Gastroesophageal sphincter (tissue), 4 donors: ENCODE results near the gene PIGU. TPM values are rescaled to one million over a fixed set of nuclear protein-coding genes. Genes with fewer than 3 reads are reported as not detected.
A peak's percentile ranks its signal among the peaks of the same experiment; 100 is the strongest.
"Not testable (repeated sequence)": the region's sequence is repeated elsewhere in the genome, so short reads cannot be mapped to it uniquely, and the experiment has no call there.

Experiments used
- ATAC-seq: fragments of 150-250 bp; one replicate; pipeline ENCODE4 v1.9.1; 2016; ENCODE audit warnings: mild to moderate bottlenecking, moderate library complexity
- H3K27ac ChIP-seq, 4 donors: fragments of 200-600 bp; sonication (generic) in 3 of 4; 1 replicate in 3 of 4; 2 replicates in 1 of 4; pipeline ENCODE4 v1.5.1; 2016 to 2019
- H3K27me3 ChIP-seq: fragments of 200-600 bp; sonication (generic); one replicate; pipeline ENCODE4 v1.5.1; 2019
- H3K36me3 ChIP-seq, 2 donors: fragments of 200-600 bp; sonication (generic); one replicate each; pipeline ENCODE4 v1.5.1; 2019; ENCODE audit warnings: control low read depth in 1 of 2
- H3K4me1 ChIP-seq, 3 donors: fragments of 200-600 bp; sonication (generic); 1 replicate in 2 of 3; 2 replicates in 1 of 3; pipeline ENCODE4 v1.5.1; 2016 to 2019; ENCODE audit warnings: control low read depth in 2 of 3
- H3K4me3 ChIP-seq, 2 donors: fragments of 200-600 bp; sonication (generic); one replicate each; pipeline ENCODE4 v1.5.1; 2019; ENCODE audit warnings: mild to moderate bottlenecking in 1 of 2, moderate library complexity in 1 of 2
- H3K9me3 ChIP-seq, 3 donors: fragments of 200-600 bp; sonication (generic); one replicate each; pipeline ENCODE4 v1.5.1; 2017 to 2019; ENCODE audit warnings: control low read depth in 2 of 3
- EP300 ChIP-seq: sonication (generic); formaldehyde crosslinking; IDR thresholded peaks from one replicate; pipeline ENCODE4 v1.6.1; 2017; ENCODE audit warnings: antibody characterized with exemption, mild to moderate bottlenecking
- POLR2A ChIP-seq, 2 donors: fragments of 450-650 bp; IDR thresholded peaks; one replicate each; pipeline ENCODE4 v1.6.1; 2017; ENCODE audit warnings: antibody characterized with exemption in 2 of 2, mild to moderate bottlenecking in 2 of 2, moderate library complexity in 1 of 2
- POLR2AphosphoS5 ChIP-seq: sonication (generic); formaldehyde crosslinking; IDR thresholded peaks from one replicate; pipeline ENCODE4 v1.6.1; 2017; ENCODE audit warnings: antibody characterized with exemption
- WGBS, 2 donors: methylation state at CpG; one replicate each; pipeline ENCODE4 v1.1.5; 2018; ENCODE audit warnings: low coverage in 1 of 2; 5-methylcytosine and 5-hydroxymethylcytosine counted together
- total RNA-seq, 4 donors: library from RNA; depleted of rRNA; stranded (reverse); fragments of >200 nt; gene quantifications; one replicate each; pipeline ENCODE4 v1.1.0, GENCODE V29; 2016
- TF ChIP-seq, protein P1 (sequence below), 4 experiments: fragments of 200-600 bp in 2 of 4; fragments of 450-650 bp in 2 of 4; sonication (generic) in 1 of 4; IDR thresholded peaks; one replicate each; pipeline ENCODE4 v1.5.1; 2017 to 2019; ENCODE audit warnings: antibody characterized with exemption in 4 of 4, mild to moderate bottlenecking in 2 of 4, moderate library complexity in 2 of 4

Gene PIGU
- total RNA-seq, 4 donors from 2014 or later = 5.4 to 11.8 (median 10.8) TPM

GRCh38 chr20:34525709-34526416 lies 151.0 kb downstream of the PIGU start:
- no peaks in the 10 kb centered on the region for H3K27me3 ChIP-seq
- H3K9me3 ChIP-seq = no peaks in the 10 kb centered on the region
- no peak overlapping the region for H3K4me3 ChIP-seq
- ATAC-seq = peak; percentile 93
- TF ChIP-seq POLR2AphosphoS5 (peak; percentile 87), POLR2A (IDR thresholded peaks at IDR 0.05) (no peak)
- peaks cover 0 to 48% of the 10 kb centered on the region in 2 donors for H3K36me3 ChIP-seq
- peak overlapping the region; percentile 68 to 88 (median 84) for H3K27ac ChIP-seq
- 5 to 11% methylated on average over 7 to 8 of the region's 14 CpGs for WGBS, 2 donors
- H3K4me1 ChIP-seq = peaks cover 7 to 91% (median 37%) of the 10 kb centered on the region in 3 donors

- no peak for ATAC-seq
- Histone ChIP-seq H3K36me3 (peaks cover 0 to 48% of the 10 kb centered on the region in 2 donors), H3K4me3 (no peak overlapping the region), H3K4me1 (peaks cover 7 to 91% (median 37%) of the 10 kb centered on the region in 3 donors), H3K9me3 (no peaks in the 10 kb centered on the region), H3K27me3 (no peaks in the 10 kb centered on the region), H3K27ac (peak overlapping the region; percentile 68 to 88 (median 84))
- TF ChIP-seq, protein P1, sequence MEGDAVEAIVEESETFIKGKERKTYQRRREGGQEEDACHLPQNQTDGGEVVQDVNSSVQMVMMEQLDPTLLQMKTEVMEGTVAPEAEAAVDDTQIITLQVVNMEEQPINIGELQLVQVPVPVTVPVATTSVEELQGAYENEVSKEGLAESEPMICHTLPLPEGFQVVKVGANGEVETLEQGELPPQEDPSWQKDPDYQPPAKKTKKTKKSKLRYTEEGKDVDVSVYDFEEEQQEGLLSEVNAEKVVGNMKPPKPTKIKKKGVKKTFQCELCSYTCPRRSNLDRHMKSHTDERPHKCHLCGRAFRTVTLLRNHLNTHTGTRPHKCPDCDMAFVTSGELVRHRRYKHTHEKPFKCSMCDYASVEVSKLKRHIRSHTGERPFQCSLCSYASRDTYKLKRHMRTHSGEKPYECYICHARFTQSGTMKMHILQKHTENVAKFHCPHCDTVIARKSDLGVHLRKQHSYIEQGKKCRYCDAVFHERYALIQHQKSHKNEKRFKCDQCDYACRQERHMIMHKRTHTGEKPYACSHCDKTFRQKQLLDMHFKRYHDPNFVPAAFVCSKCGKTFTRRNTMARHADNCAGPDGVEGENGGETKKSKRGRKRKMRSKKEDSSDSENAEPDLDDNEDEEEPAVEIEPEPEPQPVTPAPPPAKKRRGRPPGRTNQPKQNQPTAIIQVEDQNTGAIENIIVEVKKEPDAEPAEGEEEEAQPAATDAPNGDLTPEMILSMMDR (IDR thresholded peaks at IDR 0.05) = no peak
- TF ChIP-seq POLR2AphosphoS5 (no peak), EP300 (no peak), POLR2A (IDR thresholded peaks at IDR 0.05) (no peak)
- 70 to 74% methylated on average over 6 of the region's 7 CpGs for WGBS, 2 donors
These were observed 151.6 kb downstream of the PIGU start for GRCh38 chr20:34525342-34525708.

- H3K27me3 ChIP-seq = no peaks in the 10 kb centered on the region
- H3K9me3 ChIP-seq = no peaks in the 10 kb centered on the region
- peaks cover 7 to 92% (median 37%) of the 10 kb centered on the region in 3 donors for H3K4me1 ChIP-seq
- H3K4me3 ChIP-seq = no peak overlapping the region
- H3K36me3 ChIP-seq = peaks cover 0 to 48% of the 10 kb centered on the region in 2 donors
- ATAC-seq = no peak
- TF ChIP-seq EP300 = no peak
- TF ChIP-seq, protein P1 (IDR thresholded peaks at IDR 0.05) = no peak
- no peak for TF ChIP-seq POLR2A (IDR thresholded peaks at IDR 0.05)
- TF ChIP-seq POLR2AphosphoS5 = no peak
- peak overlapping the region in 3 of 4 donors; percentile 81 to 88 (median 87) for H3K27ac ChIP-seq
- WGBS, 2 donors = 66 to 72% methylated on average over 4 to 5 of the region's 11 CpGs
These were observed 152.5 kb downstream of the PIGU start for GRCh38 chr20:34524426-34524825.

- TF ChIP-seq, protein P1 (IDR thresholded peaks at IDR 0.05) = peak in 3 of 4 experiments; percentile 34 to 55 (median 42)
- TF ChIP-seq EP300 (no peak), POLR2A (IDR thresholded peaks at IDR 0.05) (no peak), POLR2AphosphoS5 (peak; percentile 43)
- no peaks in the 10 kb centered on the region for H3K9me3 ChIP-seq
- peak overlapping the region; percentile 47 to 88 (median 78) for H3K27ac ChIP-seq
- peaks cover 7 to 92% (median 35%) of the 10 kb centered on the region in 3 donors for H3K4me1 ChIP-seq
- no peak overlapping the region for H3K4me3 ChIP-seq
- ATAC-seq = no peak
- peaks cover 0 to 41% of the 10 kb centered on the region in 2 donors for H3K36me3 ChIP-seq
- H3K27me3 ChIP-seq = no peaks in the 10 kb centered on the region
- WGBS, 2 donors = 22 to 45% methylated on average over 5 to 12 of the region's 17 CpGs
These were observed 153.7 kb downstream of the PIGU start for GRCh38 chr20:34522969-34523871.

- ATAC-seq, H3K9me3 ChIP-seq, H3K4me3 ChIP-seq, H3K27ac ChIP-seq, H3K27me3 ChIP-seq: not testable (repeated sequence)
- H3K36me3 ChIP-seq = peaks cover 0 to 24% of the 10 kb centered on the region in 2 donors
- WGBS, 2 donors = 74 to 75% methylated on average over 10 of the region's 10 CpGs
- H3K4me1 ChIP-seq = peaks cover 0 to 92% (median 26%) of the 10 kb centered on the region in 3 donors
These were observed 157.1 kb downstream of the PIGU start for GRCh38 chr20:34519841-34520240.

DNA sequence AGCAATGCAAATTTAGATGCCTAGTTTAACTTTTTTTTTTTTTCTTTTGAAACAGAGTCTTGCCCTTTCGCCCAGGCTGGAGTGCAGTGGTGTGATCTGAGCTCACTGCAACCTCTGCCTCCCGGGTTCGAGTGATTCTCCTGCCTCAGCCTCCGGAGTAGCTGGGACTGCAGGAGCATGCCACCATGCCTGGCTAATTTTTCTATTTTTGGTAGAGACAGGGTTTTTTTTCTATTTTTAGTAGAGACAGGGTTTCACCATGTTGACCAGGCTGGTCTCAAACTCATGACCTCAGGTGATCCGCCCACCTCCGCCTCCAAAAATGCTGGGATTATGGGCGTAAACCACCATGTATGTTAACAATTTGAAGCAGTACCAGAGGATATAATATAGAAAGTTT lies 158.0 kb downstream of the PIGU start:
- not testable (repeated sequence) for H3K4me3 ChIP-seq, ATAC-seq, H3K27me3 ChIP-seq, H3K27ac ChIP-seq, H3K9me3 ChIP-seq
- 91% methylated on average over 6 to 7 of the region's 7 CpGs for WGBS, 2 donors
- H3K4me1 ChIP-seq = peaks cover 0 to 92% (median 22%) of the 10 kb centered on the region in 3 donors
- peaks cover 0 to 24% of the 10 kb centered on the region in 2 donors for H3K36me3 ChIP-seq
